ENCODE results near the gene DNALI1.
"Not testable (repeated sequence)": the region's sequence is repeated elsewhere in the genome, so short reads cannot be mapped to it uniquely, and the experiment has no call there.

DNALI1 gene

DNA sequence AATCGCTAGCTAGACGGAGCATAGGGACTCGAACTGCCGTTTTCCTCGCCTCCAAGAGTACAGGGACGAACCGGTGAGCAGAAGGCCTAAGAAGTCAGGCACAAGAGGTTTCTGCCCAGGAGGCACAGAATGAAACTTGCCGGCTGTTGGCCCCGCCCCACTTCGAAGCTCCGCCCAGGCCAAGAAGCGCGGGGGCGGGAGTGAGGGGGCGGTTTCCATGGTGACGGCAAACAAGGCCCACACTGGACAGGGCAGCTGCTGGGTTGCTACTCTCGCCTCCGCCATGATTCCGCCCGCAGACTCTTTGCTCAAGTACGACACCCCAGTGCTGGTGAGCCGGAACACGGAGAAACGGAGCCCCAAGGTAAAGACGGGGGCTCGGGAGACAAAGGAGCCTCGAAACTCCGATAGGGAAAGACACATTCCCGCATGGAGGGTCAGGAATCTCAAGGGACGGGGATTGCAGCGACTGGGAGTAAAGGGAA is at the start of gene DNALI1:
Gene DNALI1, plus strand, starts transcription at position 229 of the 485 bp plus-strand sequence. Its CDS starts 55 bp downstream, at position 284.
- DNase-seq = no peak

DNA sequence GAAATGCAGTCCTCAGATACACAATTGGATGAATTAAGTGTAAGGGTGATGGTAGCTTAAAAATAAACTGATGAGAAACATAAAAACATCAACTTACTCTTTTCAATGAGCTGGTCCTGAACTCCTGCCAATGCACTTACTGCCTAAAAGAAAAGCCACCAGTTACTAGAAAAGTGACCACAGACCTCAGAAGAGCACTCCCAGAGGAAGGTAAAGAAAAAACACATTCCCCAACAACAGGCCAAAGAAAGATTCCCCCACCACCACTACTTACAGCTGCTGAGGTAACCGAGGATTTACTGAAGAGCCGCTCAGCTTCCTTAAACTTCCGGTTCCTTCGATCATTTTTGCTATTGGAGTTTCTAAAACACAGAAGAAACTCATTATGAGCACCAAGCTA is 47.6 kb upstream of the DNALI1 start:
- no peak for DNase-seq

GRCh38 chr1:37513795-37514349 is 42.9 kb upstream of the DNALI1 start:
- DNase-seq = no peak

- peak; percentile 65 for DNase-seq
Observed at GRCh38 chr1:37514350-37515184, 42.2 kb upstream of the DNALI1 start, which contains the start of gene MEAF6. TSS of gene MEAF6 (minus strand) at chr1:37514766. CDS start at chr1:37514746, 20 bp downstream.

DNA sequence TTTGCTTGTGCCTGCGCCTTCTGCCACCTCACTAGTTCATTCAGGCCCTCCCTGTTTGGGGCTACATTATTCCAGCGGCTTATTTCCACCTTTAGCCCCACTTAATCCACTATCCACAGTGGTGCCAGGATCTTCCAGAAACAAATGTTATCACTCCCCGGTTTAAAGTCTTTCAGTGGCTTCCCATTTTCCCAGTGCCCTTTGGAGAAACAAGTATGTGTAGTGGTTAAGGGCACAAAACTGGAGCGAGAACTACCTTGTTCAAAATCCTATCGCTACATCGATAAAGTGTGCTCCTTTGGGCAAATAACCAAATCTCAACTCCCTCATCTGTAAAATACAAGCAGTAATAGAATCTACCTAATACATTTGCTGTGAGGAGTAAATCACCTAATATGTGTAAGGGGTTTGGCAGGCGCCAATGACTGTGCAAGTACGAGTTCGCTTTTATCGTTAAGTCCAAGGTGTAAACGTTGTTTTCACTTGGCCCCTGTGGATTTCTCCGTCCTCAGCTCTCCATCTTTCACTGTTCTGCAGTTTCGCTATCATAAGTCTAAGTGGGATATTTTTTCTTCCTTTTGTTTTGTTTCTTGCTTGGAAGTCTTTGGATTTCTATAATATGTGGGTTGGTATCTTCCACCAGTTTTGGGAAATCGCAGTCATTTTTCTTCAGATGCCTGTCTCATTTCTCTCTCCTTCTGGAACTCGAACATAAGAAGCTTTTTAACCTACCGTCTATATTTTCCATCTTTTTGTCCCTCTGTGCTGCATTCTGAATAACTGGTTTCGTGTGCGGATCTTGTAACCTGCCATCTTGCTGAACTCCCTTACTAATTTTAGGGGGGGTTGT is 41.3 kb upstream of the DNALI1 start:
- no peak for DNase-seq

DNA sequence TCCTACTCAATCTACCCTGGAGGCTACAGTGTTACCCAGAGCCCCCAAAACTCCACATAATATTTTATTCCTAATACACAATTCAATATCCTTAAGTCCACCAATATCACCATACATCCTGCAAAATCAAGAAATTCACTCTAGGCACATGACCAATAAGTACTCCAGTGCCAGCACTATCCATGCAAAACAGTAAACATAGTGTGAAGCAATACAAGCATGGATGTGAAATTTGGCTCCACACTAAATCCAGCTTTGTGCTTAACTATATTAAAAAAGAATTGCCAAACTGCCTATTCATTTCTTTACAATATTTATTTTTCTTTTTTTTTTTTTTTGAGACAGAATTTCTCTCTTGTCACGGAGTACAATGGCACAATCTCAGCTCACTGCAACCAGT is 39.2 kb upstream of the DNALI1 start:
- DNase-seq = no peak

- DNase-seq = not testable (repeated sequence)
Observed at GRCh38 chr1:37518241-37518640, 38.5 kb upstream of the DNALI1 start.

DNA sequence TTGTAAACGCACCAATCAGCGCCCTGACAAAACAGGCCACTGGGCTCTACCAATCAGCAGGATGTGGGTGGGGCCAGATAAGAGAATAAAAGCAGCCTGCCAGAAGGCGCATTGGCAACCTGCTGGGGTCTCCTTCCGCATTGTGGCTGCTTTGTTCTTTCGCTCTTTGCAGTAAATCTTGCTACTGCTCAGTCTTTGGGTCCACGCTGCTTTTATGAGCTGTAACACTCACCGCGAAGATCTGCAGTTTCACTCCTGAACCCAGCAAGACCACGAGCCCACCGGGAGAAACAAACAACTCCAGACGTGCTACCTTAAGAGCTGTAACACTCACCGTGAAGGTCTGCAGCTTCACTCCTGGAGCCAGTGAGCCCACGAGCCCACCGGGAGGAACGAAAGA is 37.8 kb upstream of the DNALI1 start:
- not testable (repeated sequence) for DNase-seq

DNA sequence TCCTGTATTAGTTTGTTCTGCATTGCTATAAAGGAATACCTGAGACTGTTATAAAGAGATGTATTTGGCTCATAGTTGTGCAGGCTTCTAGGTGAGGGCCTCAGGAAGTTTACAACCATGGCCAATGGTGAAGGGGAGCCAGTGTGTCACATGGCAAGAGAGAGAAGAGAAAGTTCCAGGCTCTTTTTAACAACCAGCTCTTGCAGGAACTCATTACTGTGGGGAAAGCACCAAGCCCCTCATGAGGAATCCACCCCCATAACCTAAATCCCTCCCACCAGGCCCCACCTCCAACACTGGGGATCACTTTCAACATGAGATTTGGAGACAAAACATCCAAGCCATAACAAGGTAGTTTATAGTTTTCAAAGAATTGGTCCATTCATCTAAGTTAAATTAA is 37.1 kb upstream of the DNALI1 start:
- DNase-seq = no peak

GRCh38 chr1:37529888-37530287 is 26.9 kb upstream of the DNALI1 start:
- not testable (repeated sequence) for DNase-seq

DNA sequence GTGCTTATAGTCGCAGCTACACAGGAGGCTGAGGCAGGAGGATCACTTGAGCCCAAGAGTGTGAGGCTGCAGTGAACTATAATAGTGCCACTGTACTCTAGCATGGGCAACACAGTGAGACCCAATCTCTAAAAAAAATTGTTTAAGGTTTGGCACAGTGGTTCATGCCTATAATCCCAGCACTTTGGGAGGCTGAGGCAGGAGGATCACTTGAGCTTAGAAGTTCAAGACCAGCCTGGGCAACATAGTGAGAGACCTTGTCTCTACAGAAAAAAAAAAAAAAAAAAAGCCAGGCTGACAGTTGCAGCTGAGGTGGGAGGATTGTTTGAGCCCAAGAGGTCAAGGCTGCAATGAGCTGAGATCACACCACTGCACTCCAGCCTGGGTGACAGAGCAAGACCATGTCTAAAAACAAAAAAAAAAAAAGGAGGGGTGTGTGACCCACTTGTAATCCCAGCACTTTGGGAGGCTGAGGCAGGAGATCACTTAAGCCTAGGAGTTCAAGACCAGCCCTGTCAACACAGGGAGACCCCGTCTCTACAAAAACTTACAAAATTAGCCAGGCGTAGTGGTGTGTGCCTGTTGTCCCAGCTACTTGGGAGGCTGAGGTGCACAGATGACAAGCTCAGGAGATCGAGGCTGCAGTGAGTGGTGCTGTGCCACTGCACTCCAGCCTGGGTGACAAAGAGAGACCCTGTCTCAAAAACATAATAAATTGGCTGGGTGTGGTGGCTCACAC is 24.2 kb upstream of the DNALI1 start:
- DNase-seq = not testable (repeated sequence)

GRCh38 chr1:37533317-37534093 is 23.2 kb upstream of the DNALI1 start:
- DNase-seq = no peak

- DNase-seq = no peak
Observed at GRCh38 chr1:37537378-37537777, 19.4 kb upstream of the DNALI1 start.

- DNase-seq = not testable (repeated sequence)
Observed at GRCh38 chr1:37539154-37539553, 17.6 kb upstream of the DNALI1 start.

DNA sequence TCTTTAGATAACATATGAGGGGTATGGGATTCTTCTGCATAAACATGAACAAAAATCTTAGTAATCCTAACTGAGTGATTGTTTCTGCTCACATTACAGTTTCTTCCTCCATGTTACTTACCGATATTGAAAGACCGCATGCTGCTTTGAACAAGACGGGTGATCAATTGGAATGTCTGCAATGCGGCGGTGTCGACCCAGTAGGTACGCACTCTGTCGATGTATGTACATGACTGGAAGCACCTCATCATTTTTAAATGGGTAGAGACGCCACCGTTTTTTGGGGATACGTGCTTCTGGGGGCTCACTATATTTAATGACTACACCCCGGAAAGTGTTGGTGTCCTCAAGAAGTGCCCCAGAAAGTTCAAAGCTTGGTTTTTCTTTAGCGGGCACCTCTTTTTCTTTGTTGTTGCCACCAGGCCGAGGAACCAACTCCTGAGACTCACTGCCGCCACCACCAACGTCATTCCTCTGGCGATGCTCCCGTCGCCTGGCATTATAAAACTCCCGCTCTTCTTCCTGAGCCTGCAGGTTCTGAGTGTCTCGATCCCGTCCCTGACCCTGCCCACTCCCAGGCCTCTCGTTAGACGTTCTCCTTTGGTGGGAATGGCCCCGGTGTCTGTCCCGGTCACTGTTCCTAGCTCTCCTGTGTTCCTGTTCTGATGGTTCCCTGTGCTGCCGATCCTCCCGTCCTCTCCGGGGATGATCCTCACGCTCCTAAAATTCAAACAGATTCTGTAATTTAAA is 16.5 kb upstream of the DNALI1 start:
- DNase-seq = no peak

GRCh38 chr1:37544530-37544929 is 12.2 kb upstream of the DNALI1 start:
- DNase-seq = no peak

GRCh38 chr1:37545019-37545418 is 11.7 kb upstream of the DNALI1 start:
- no peak for DNase-seq

GRCh38 chr1:37549341-37549740 is 7.4 kb upstream of the DNALI1 start:
- DNase-seq = no peak

DNA sequence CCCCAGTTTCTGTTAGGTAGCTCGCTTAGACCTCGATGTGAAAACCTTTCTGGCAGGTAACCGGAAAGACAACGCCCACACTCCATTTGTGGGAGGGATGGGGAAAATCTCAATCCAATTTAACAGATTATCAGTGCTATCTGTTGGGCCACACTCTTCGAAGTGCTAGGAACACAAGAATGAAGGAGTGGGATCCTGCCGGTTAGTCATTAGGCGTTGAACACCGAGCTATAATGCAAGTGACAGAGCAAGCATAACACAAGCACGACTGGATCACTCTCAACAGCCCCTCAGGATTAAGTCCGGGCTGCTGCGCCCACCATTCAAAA is 3.2 kb upstream of the DNALI1 start:
- no peak for DNase-seq

GRCh38 chr1:37553927-37554808 is 2.6 kb upstream of the DNALI1 start, which contains the start of gene SNIP1:
TSS of gene SNIP1 (minus strand) at chr1:37554293. CDS start at chr1:37554229, 64 bp downstream.
- peak; percentile 81 for DNase-seq

All from KG1 (cell line).